Measurements from ENCODE around the gene PPP6R3.

GRCh38 chr11:68569357-68569756 lies 108.8 kb downstream of the PPP6R3 start:
- TF ChIP-seq CTCF (IDR thresholded peaks at IDR 0.05) (no peak), POLR2A (IDR thresholded peaks at IDR 0.05) (no peak), EP300 (IDR thresholded peaks at IDR 0.05) (no peak)
